GM18517 (cell line): Measurements from ENCODE around the gene FGGY.

Experiments
- ATAC-seq: cut with Tn5 transposase; IDR thresholded peaks from one replicate; pipeline ENCODE4 v1.9.1; 2021; ENCODE audit warnings: mild to moderate bottlenecking, moderate library complexity; ENCODE audit not compliant: unreplicated experiment

Gene FGGY

DNA sequence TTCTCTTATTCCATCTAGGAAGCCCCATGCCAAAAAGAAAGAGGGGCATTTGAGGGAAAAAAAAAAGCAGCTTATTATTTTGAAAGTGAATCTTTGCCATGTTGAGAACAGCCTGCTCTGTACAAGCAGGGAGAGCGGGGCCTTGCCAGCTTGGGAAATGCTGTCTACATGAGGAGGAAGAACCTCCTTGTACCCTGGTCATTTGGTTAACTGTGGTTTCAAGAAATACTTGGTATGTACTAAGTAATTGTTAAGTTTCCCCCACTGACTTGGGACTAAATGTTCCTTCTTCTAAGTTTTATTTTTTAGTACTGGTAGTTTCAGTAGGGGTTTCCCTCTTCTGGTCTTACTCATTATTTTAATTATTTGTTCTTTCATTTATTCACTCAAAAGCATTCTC lies 373.8 kb downstream of the FGGY start:
- ATAC-seq, result no peak

DNA sequence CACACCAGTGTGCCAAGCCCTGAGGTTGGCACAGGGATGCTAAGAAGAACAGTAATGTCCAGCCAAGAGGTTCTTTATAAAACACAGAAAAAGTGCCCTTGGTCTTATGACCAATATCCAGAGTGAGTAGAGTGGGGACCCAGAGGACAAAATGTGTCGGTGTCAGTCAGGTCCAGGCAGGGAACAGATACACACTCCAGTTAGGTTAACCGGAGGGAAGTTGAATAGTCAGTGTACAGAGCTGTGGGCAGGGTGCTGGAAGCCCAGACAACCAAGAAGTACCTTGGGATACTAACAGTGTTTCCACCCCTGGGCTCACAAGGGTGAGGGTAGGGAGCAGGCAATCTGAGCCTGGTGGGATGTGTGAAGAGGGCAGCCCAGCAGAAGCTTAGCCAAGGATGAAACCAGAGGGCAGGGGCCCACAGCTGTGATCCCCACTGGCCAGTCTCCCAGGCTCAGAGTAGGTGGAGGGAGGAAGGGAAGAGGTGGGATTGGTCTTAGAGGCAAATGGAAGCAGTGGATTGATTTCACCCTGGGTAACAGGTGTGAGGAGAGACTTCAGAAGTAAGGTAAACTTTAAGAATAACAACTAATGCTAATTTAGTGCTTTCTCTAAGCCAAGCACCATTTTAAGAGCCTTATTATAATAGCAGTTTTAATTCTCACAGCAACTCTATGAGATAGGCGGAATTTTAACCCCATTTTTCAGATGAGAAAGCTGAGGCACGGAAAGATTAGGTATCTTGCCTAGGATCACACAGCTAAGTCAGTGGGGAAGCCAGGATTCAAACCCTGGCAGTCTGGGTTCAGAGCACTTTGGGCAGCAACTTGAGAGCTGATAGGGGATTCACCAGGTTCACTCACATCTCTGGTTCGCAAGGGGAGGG lies 374.4 kb downstream of the FGGY start:
- ATAC-seq, result no peak

DNA sequence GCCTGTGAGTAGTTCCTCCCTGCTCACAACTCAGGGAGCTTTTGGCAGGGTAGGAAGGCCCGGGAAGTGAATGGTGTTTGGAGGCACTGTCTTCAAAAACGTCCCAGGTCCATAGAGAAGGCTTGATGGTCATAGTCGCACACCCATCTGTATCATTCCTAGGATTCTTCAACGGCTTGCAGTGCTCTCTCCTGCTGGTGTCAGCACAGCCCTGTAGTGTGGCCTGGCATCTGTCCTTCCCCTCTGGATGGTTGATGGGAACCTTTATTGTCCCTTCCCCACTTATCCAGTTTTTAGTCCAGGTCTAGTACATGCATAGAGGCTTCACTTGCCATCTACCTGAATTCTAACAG lies 375.0 kb downstream of the FGGY start:
- ATAC-seq, result no peak

DNA sequence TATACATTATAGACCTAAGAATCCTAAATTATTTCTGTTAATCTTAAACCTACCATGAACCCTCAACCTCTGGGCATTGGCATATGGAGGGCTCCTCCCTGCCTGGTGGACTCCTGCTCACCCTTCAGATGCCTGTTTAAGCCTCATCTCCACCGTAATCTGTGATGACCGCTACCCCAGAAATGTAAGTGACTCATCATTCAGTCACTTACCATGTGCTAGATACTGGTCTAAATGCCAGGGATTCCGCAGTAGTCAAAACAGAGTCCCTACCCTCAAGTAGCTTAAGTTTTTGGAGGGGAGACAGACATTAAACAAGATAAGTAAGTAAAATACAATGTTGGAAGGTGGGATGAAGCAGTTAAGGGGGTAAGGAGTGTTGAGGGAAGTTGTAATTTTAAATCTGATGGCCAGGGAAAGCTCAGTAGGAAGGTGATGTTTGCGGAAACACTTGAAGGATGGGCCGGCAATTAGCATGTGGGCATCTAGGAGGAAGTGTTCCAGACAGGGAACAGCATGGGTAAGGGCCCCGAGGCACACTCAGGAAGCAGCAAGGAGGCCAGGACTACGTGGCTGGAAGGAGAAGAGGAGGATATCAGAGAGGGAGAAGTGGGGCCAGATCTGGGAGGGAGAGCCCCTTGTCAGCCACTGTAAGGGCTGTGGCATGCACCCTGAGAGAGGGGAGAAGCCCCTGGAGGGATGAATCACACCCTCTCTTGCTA lies 376.1 kb downstream of the FGGY start:
- no peak for ATAC-seq

DNA sequence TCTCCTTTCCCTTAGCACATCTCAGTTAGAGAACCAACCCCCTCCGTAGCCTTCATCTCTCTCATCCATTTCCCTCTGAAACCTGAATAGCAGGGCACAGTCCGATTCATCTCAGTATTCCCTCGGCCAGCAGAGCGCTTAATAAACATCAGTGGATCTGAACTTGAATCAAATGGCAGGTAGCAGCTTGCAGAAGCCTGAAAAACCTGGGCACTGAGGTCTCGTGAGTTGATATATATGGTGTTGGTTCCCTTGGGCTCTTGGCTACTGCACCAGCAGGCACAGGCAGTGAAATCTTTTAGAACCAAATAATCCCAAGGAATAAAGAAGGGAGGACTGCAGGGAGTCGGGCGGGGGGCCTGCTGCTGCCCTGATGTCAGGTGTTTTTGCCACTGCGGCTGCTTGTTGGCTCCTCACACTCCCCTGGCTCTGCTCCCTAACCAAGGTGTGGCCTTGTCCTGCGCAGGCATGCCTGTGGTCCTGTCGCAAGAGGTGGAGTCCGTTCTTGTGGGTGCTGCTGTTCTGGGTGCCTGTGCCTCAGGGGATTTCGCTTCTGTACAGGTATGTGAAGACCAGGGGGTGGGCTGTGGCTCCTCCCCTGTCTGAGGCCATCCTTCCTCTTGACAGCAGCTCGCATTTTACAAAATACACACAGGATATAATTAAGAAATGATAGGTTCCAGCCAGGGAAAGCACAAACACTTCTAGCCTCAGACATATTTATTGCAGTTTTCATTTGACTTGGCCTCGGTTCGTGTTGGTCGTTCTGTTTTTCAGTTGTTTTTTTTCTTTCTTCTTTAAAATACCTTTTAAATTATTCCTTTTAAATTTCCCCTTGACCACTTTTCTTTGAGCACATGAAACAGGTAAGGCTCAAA lies 376.9 kb downstream of the FGGY start:
- ATAC-seq, result no peak

DNA sequence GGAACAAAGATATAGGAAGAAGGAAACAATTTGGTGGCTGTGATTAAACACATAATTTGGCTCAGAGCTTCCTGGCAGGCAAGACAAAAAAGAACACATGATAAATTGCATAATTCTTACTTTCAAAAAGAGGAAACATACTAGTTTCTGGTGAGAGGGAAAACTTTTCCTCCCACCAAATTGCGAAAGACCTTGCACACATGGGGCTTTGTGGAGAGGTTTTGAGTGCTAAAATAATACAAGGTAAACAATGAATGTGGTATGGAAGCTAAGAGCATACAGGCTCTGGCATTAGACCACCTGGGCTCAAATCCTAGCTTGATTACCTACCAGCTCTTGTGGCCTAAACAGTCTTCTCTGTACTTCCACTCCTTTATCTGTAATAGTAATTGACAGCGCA lies 377.7 kb downstream of the FGGY start:
- no peak for ATAC-seq

DNA sequence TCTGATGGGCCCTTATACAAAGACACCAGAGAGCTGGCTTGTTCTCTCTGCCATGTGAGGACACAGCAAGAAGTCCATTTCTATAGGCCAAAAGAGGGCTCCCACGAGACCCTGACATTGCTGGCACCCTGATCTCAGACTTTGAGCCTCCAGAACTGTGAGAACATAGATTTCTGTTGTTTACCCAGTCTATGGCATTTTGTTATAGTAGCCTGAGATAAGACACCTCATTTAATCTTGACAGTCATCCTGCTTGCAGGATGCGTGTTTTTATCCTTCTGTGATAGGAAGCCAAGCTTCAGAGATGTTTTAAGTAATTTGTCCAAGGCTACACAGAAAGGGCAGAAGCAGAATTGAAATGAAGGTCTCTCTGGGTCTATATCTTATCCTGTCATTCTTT lies 379.0 kb downstream of the FGGY start:
- no peak for ATAC-seq

DNA sequence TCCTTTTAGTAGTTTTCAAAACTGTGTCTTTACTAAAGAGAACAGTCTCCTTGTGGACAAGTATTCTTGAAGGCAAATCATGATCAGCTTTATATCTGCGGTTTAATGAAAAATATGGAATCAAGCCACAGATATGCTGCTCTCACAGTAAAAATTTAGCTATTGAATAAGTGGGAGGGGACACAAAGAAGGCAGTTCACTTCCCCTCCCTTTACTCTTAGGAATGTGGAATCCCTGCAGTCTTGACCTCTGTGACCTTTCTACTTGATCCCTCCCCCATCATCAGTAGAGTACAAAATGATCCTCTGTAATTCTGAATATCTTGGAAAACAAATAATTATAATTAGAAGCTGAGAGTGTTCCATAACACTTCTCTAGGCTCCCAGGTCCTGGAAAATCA lies 381.1 kb downstream of the FGGY start:
- ATAC-seq, result no peak

DNA sequence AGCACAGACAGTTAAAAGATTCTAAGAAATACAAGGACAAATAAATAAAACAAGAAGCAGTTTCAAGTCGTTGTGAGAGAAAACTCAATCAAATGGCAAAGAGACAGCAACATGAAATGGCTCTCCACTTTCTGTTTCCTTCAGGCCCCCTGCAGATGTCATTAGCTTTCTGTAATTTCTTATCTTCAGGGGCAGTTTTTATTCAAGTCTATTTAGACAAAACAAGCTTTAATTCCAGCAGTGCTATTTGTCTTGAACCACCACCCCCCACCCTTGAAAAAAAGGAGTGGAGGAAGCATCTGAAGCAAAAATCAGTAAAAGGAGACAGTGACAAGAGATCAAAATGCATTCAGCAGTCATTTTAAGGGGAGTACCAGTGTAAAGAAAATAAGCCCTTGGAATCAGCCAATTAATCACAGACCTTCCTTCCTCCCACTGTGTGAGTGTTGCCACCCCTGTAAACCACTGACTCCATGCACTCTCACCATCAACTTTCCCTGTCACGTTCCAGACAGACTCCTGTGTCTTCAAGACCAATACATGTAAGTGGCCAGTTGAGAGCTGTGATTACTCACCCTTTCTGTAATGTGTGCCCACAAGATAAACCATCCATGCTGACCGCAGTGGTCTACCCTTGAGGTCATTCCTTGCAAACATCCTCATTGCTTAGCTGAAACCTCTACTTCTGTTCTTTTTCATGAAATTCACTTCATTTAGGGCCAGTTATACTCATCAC lies 381.8 kb downstream of the FGGY start:
- no peak for ATAC-seq

DNA sequence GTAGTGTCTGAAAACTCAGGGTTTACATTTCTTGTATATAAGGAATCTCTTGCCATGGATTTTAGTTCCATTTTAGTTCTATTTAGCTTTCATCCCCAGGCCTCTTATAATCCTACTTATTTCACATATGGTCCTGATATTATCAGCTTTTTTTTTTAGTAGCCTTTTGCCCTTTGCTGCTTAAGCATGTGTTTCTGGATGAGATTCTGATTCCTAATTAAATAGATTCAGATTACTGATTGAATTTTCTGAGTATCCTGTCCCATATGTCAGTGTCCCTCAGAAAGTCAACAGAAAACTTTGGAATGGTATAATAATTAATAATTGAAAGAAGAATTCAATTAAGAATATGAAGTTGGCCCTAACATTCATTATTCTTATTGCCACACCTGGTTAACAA lies 383.1 kb downstream of the FGGY start:
- no peak for ATAC-seq

DNA sequence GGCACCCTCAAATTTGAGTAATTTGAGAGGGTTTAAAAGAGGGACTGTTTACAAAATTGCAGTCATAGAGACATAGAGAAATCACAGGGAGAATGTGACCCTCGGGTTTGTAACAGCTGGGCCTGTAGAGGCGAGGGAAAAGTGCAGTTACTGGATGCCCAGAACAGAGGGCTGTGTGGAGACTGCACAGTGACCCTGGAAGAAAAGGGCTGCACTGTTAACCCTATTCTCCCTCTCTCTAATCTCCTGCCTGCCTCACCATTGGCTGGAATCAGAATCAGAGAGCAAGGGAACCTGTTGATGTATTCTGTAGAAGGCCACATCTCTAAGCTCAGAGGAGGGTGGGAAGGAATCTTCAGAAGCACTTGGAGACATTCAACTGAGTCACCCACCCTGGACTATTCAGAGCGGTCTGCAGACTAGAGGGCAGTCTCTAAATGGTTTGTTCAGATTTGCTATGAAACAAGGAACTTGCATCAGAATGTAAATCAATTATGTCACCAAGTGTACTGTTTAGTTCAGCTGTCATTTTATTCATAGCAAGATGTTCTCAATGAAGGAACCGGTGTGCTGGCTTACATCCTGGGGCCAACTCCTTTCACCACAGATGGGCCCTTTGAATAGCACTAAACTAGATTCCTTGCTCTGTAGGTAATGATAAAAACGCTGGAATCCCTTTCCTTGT lies 385.6 kb downstream of the FGGY start:
- ATAC-seq, result no peak

DNA sequence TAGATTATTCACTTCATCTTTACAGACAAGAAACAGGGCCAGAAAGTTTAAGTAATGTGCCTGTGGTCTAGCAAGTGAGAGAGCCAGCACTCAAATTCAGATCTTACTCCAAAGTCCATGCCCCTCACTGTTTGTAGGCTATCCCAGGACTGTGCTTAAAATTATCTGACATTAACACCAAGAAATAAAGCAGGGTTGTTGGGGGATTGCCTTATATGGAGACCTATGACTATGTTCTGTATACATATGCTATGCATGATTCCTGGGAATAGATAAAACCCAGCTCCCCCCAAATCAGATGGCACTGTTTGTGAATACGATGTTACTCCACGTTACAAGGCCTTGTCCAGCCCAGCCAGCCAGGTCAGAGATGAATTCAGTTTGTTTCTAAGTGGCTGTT lies 386.3 kb downstream of the FGGY start:
- ATAC-seq, result no peak

DNA sequence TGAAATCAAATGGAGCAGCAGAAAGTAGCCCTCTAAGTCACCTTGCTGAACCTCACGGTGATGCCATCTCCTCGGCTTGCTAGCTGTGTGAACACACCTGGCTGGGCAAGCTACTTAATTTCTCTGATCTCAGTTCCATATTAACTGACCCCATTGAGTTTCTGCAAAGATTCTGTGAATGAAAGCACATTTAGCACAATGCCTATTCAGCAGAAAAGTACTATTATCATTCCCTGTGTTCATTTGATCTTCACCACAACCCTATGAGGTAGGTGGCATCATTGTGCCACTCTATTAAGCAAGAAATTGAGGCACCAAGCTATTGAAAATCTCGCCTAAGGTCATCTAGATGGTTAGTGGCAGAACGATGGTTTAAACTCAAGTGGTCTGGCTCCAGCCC lies 387.8 kb downstream of the FGGY start:
- ATAC-seq, result no peak

DNA sequence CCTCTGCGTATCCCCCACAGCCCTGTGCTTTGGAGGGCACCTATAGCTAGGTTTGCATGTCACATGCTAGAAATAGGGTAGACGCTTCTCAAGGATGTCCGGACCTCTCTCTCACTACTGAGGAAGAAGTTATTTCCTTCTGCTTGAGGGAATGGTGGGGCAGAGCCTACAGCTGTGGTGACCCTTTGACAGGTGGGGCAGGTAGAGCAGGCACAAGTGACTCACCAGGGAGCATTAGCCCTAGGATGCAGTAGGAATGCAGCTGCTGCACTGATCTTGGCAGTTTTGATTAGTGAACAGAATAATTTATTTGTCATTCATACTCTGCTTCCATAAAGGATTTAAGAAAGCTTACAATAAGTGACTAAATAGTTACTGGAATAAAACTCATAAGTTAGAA lies 388.2 kb downstream of the FGGY start:
- no peak for ATAC-seq

DNA sequence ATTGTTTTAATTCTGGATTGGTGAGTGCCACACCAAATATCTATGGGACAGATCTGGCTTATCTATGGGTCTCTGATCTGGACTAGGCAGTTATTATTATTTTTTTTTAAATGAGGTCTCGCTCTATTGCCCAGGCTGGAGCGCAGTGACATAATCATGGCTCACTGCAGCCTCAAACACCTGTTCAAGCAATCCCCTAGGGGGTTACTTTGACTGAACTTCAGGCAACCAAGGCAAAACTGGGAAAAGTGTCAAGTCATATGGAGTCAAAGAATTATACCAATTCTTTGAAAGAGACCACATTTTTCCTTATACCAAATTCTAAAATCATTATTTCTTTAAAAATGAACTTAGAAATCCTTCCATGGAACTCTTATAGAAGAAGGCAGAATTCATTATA lies 388.8 kb downstream of the FGGY start:
- no peak for ATAC-seq

DNA sequence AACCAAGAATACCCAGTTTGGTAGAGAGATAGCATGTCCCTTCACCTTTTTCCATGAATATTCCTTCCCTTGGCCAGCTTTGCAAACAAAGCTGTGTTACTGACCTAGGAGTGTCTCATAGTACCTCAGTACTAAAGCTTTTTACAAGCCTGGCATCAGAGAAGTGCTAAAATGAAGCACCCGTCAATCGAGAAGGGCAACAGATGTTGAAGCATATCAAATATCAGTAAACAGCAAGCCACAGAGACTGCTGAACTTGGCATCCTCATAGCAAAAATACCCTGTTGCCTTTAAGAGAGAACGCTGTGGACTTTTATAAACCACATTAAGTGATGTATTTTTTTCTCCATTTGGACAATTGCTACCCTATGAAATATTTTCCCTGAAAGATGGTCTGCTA lies 389.3 kb downstream of the FGGY start:
- ATAC-seq, result no peak

DNA sequence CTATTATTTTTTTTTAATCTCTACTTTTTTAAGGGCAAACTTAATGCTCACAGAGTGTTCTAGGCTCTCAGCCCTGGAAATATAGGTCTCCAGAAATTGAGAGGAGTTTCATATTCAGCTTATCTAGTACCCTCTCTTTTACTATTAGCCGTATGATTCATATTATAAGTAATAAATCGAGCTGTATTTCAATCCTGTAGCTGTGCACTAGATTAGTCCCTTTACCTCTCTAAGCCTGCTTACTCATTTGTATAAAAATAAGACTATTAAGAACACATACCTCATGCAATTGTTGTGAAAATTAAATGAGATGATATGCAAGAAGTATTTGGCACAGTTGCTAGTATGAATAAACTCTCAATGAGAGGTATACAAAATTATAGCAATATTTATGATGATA lies 389.7 kb downstream of the FGGY start:
- no peak for ATAC-seq

DNA sequence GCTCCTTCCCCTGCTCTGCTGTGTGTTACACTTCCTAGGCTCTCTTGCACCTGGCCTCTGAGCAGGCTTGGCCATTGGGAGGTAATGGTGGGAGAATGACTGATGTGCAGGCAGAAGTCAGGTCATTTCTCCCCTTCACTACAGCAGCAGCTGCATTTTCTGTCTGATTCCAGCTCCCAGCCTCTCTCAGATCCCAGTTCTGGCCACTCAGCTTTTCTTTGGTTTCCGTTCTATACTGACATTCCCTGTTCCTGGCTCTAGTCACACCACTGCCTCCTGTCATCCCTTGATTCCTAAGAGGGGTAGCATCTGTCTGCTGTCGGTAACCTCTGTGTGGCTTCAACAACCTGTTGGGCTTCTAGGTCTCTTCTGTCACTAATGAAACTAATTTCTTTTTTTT lies 390.2 kb downstream of the FGGY start:
- no peak for ATAC-seq

DNA sequence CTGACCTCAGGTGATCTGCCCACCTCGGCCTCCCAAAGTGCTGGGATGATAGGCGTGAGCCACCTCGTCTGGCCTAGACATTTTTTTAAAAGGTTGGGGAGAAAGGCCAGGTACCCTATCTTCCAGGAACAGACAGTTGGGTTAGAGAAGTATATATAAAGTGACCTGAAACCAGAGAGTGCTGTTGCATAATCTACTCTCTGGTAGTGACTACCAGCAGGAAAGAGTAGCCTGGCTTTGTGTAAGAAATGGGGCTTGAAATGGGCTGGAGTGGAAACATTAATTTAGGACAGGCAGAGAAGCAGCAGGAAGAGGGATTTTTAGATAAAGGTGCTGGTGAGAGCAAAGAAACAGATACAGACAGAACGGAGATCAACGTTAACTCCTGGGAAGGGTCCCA lies 392.1 kb downstream of the FGGY start:
- ATAC-seq, result no peak

DNA sequence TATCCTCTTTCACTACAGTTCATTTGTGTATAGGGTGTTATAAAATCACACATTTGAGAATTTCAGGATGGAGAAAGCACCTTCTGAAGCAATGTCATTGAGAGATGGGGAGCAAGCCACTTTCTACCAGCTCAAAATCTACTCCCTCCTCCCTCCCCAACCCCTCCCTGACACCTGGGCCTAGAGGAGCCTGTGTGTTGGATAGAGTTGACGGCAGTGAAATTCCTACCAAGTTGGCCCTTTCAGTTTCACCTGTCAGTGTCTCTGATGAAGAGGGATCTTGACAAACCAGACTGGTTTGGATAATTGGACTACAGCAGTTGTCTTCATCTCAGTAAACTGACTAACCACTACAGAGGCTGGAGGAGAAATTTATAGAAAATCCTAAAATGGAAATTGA lies 392.8 kb downstream of the FGGY start:
- ATAC-seq, result no peak
